ENCODE data around the gene ADCY9.

GRCh38 chr16:4087099-4087885 lies 28.9 kb downstream of the ADCY9 start:
- TF ChIP-seq CTCF (IDR thresholded peaks at IDR 0.05; ENCODE audit: insufficient read depth, low read depth, low read length) = no peak
- TF ChIP-seq EZH2 (IDR thresholded peaks at IDR 0.05; ENCODE audit: insufficient read depth, low read length) = no peak

Measured in astrocyte (in vitro differentiated cells and primary cell).